Neural crest cell (in vitro differentiated cells): Measurements from ENCODE around the gene NPSR1. TPM values are rescaled to one million over a fixed set of nuclear protein-coding genes. Genes with fewer than 3 reads are reported as not detected.

Source experiments
- DNase-seq: peaks from one replicate; pipeline ENCODE4 v3.0.0; 2021; ENCODE audit warnings: low read depth, mixed read lengths, low spot score
- H3K27ac Mint-ChIP-seq: one replicate; pipeline ENCODE4 v1.8.0; 2021; ENCODE audit warnings: mild to moderate bottlenecking, mixed read lengths; ENCODE audit not compliant: unreplicated experiment
- H3K27me3 Mint-ChIP-seq: 2 replicates; pipeline ENCODE4 v1.8.0; 2021; ENCODE audit warnings: low read depth, mild to moderate bottlenecking, mixed read lengths
- H3K36me3 Mint-ChIP-seq: 2 replicates; pipeline ENCODE4 v1.8.0; 2021; ENCODE audit warnings: low read depth, mild to moderate bottlenecking, mixed read lengths
- H3K4me1 Mint-ChIP-seq: 2 replicates; pipeline ENCODE4 v1.8.0; 2021; ENCODE audit warnings: mixed read lengths
- H3K4me3 Mint-ChIP-seq: one replicate; pipeline ENCODE4 v1.8.0; 2021; ENCODE audit warnings: mild to moderate bottlenecking, mixed read lengths
- H3K9me3 Mint-ChIP-seq: 2 replicates; pipeline ENCODE4 v1.8.0; 2021; ENCODE audit warnings: mixed read lengths
- total RNA-seq: library from RNA; stranded (reverse); gene quantifications from 2 replicates; pipeline ENCODE4 v1.2.1, GENCODE V29; 2021
- TF ChIP-seq, protein P1 (sequence below): fragments of 200-600 bp; sonication (generic); conservative IDR thresholded peaks from 2 replicates; pipeline ENCODE4 v1.5.0; 2021; ENCODE audit warnings: antibody characterized with exemption, mild to moderate bottlenecking

Gene NPSR1
- total RNA-seq, 1 donor from 2014 or later = not detected

DNA sequence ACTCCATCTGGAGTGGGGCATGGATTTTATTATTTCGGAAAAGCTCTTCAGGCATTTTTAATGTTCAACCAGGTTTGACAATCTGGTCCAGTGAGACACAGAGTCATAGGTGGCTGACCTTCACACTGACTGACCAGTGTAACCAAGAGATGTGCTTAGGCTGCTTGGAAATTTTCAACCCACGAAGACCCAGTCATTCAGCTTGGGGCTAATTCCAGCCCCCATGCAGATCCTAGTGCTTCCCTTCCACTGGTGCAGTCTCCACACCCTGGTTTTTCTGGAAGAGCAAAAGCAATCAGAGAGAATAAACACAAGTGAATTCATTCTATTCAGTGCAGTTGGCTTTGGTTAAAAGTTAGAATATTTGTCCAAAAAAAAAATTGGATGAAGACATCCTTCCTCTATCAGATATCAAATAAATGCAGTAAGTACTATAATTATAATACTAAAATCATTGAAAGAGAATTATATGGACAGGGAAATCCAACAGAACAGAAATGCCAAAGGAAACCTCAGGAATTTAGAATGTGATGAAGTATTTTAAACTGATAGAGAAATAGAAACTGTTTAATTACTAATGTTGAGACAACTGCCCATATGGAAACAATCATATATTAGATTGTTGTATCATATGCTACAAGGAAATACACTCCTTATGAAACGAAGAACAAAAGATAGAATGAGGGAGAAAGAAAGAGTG lies 178.0 kb downstream of the NPSR1 start:
- no peak overlapping the region for H3K4me3 Mint-ChIP-seq
- H3K36me3 Mint-ChIP-seq = no peaks in the 10 kb centered on the region
- H3K27ac Mint-ChIP-seq = no peak overlapping the region
- peaks cover 7% of the 10 kb centered on the region for H3K4me1 Mint-ChIP-seq
- no peaks in the 10 kb centered on the region for H3K9me3 Mint-ChIP-seq
- no peak for DNase-seq
- TF ChIP-seq, protein P1, sequence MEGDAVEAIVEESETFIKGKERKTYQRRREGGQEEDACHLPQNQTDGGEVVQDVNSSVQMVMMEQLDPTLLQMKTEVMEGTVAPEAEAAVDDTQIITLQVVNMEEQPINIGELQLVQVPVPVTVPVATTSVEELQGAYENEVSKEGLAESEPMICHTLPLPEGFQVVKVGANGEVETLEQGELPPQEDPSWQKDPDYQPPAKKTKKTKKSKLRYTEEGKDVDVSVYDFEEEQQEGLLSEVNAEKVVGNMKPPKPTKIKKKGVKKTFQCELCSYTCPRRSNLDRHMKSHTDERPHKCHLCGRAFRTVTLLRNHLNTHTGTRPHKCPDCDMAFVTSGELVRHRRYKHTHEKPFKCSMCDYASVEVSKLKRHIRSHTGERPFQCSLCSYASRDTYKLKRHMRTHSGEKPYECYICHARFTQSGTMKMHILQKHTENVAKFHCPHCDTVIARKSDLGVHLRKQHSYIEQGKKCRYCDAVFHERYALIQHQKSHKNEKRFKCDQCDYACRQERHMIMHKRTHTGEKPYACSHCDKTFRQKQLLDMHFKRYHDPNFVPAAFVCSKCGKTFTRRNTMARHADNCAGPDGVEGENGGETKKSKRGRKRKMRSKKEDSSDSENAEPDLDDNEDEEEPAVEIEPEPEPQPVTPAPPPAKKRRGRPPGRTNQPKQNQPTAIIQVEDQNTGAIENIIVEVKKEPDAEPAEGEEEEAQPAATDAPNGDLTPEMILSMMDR = no peak
- H3K27me3 Mint-ChIP-seq = no peaks in the 10 kb centered on the region

DNA sequence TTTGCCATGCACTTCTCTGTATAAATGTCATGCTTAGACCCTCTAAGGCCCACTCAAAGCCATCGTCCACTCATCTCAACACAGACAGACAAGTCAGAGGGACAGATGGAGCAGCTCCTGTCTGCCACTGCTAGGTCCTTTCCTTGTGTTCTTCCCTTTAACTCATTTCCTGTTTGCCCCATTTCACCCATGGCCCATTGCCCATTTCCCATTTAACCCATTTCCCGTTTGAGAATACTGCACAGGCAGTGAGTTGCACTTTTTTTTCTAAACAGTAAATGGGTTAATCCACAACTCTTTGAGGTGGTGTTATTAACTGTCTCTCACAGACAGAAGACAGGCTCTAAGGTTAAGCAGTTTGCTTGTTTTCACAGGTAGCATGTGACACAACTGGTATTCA lies 179.3 kb downstream of the NPSR1 start:
- DNase-seq = no peak
- Mint-ChIP-seq H3K27me3 (no peaks in the 10 kb centered on the region), H3K4me1 (peaks cover 11% of the 10 kb centered on the region), H3K27ac (no peak overlapping the region), H3K36me3 (no peaks in the 10 kb centered on the region), H3K4me3 (no peak overlapping the region), H3K9me3 (no peaks in the 10 kb centered on the region)
- TF ChIP-seq, protein P1 = no peak

DNA sequence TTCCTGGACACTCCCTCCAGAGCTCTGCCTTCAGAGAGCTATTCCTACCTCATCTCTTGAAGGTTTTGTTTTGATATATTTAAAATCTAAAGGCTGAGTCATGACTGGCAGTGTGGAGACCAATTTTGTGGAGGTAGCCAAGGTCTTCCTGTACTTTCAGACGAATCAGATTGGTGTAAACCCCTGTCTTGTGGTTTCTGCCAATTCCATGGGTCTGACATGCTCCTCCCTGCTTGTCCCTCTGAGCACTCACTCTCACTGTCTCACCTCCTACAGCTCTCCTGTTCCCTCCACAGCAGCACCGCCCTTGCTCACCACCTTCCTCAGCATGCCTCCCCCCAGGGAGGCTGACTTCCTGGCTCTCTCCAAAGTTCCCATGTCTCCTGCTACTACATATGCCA lies 179.8 kb downstream of the NPSR1 start:
- Mint-ChIP-seq H3K9me3 (no peaks in the 10 kb centered on the region), H3K36me3 (no peaks in the 10 kb centered on the region), H3K4me1 (peaks cover 11% of the 10 kb centered on the region), H3K27ac (no peak overlapping the region), H3K27me3 (no peaks in the 10 kb centered on the region), H3K4me3 (no peak overlapping the region)
- TF ChIP-seq, protein P1 = no peak
- DNase-seq = no peak

DNA sequence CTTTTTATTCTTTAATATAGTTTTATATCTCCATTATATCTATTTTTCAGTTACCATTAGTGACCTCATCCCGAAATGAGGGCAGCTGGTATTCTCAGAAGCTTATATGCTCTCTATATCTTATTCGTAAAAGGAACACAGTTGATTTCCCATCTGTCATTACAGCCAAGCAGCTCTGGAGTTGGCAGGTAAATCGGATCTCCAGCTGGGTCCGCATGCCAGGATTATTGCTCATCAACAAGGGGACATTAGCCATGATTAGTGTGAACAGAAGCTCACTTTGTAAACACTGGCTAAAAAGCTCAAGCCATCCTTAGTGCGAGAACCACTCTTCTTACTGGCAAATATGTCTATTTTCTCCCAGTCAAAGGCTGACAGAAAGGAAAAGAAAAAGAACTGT lies 180.3 kb downstream of the NPSR1 start:
- Mint-ChIP-seq H3K9me3 (no peaks in the 10 kb centered on the region), H3K36me3 (no peaks in the 10 kb centered on the region), H3K27ac (no peak overlapping the region)

DNA sequence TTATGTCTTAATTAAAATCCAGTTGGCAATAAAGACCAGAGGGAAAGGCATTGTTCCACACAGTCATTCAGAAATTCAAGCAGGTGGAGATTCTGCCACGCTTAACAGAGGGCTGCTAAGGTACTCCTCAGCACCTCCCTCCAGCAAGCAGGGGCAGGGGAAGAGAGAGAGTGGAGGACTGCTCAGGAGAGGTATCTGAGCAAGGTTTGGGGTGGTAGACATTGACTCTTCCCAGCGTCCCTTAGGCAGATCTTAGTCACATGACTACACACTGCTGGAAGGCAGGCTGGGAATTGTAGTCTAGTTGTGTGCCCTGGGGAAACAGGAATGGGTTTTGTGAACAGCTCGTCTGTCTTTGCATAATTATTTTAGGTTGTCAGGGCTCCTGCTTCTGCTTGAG lies 181.6 kb downstream of the NPSR1 start:
- Mint-ChIP-seq H3K4me3 (no peak overlapping the region), H3K4me1 (peaks cover 11% of the 10 kb centered on the region), H3K36me3 (no peaks in the 10 kb centered on the region), H3K27ac (no peak overlapping the region), H3K27me3 (no peaks in the 10 kb centered on the region), H3K9me3 (no peaks in the 10 kb centered on the region)
- TF ChIP-seq, protein P1 = no peak
- no peak for DNase-seq

More for the DNA sequence above, 180.3 kb downstream of the NPSR1 start:
- Mint-ChIP-seq H3K4me3 (no peak overlapping the region), H3K4me1 (peaks cover 11% of the 10 kb centered on the region), H3K27me3 (no peaks in the 10 kb centered on the region)
- DNase-seq = no peak
- TF ChIP-seq, protein P1 = no peak
